ENCODE results near the gene INS.

The INS gene

GRCh38 chr11:2115308-2115707 is 45.7 kb downstream of the INS start:
- DNase-seq (ENCODE audit: low read depth, low spot score), result no peak

GRCh38 chr11:2114430-2115241 is 46.4 kb downstream of the INS start:
- DNase-seq (ENCODE audit: low read depth, low spot score), result no peak

GRCh38 chr11:2113776-2114175 is 47.2 kb downstream of the INS start:
- no peak for DNase-seq (ENCODE audit: low read depth, low spot score)

GRCh38 chr11:2110521-2110920 is 50.5 kb downstream of the INS start:
- DNase-seq (ENCODE audit: low read depth, low spot score), result no peak

Data from activated naive CD8-positive, alpha-beta T cell treated with anti-CD3 and anti-CD28 coated beads, Interleukin-2, amount 50 U/mL, for 16 hours (primary cell).